Subcutaneous abdominal adipose tissue (tissue), 5 donors: ENCODE measurements around the gene C10orf105.

Source experiments
- H3K27ac ChIP-seq: one replicate; pipeline ENCODE4 v1.7.0; 2013; ENCODE audit warnings: low read depth, mild to moderate bottlenecking, inconsistent platforms, low read length, moderate library complexity
- H3K27me3 ChIP-seq, 5 donors: one replicate each; pipeline ENCODE4 v1.7.0; 2013; ENCODE audit warnings: low read length in 5 of 5, inconsistent platforms in 1 of 5; ENCODE audit not compliant: control insufficient read depth in 5 of 5, insufficient read depth in 4 of 5
- H3K36me3 ChIP-seq, 5 donors: one replicate each; pipeline ENCODE4 v1.7.0; 2013; ENCODE audit warnings: low read length in 5 of 5; ENCODE audit not compliant: control insufficient read depth in 5 of 5, insufficient read depth in 5 of 5
- H3K4me1 ChIP-seq, 5 donors: one replicate each; pipeline ENCODE4 v1.7.0; 2013; ENCODE audit warnings: low read length in 5 of 5, mild to moderate bottlenecking in 3 of 5, moderate library complexity in 1 of 5; ENCODE audit not compliant: control insufficient read depth in 5 of 5, insufficient read depth in 5 of 5
- H3K4me3 ChIP-seq, 5 donors: one replicate each; pipeline ENCODE4 v1.7.0; 2013; ENCODE audit warnings: low read length in 5 of 5, low read depth in 1 of 5
- H3K9ac ChIP-seq, 5 donors: one replicate each; pipeline ENCODE4 v1.7.0; 2013; ENCODE audit warnings: low read length in 5 of 5, mild to moderate bottlenecking in 4 of 5, moderate library complexity in 3 of 5
- H3K9me3 ChIP-seq, 5 donors: one replicate each; pipeline ENCODE4 v1.7.0; 2013; ENCODE audit warnings: low read length in 5 of 5; ENCODE audit not compliant: control insufficient read depth in 5 of 5
- donor health status: healthy.
- donor health status: healthy.
- donor health status: healthy.
- donor health status: healthy.
- donor health status: healthy.

Gene C10orf105

GRCh38 chr10:71761105-71761511, 41.5 kb upstream of the C10orf105 start:
- no peak overlapping the region for H3K27ac ChIP-seq
- peaks cover 18 to 89% (median 81%) of the 10 kb centered on the region in 5 donors for H3K4me1 ChIP-seq
- no peaks in the 10 kb centered on the region for H3K9me3 ChIP-seq
- H3K36me3 ChIP-seq, result peaks cover 0 to 58% (median 51%) of the 10 kb centered on the region in 5 donors
- no peaks in the 10 kb centered on the region for H3K27me3 ChIP-seq
- peak overlapping the region in 1 of 5 donors; percentile 25 for H3K9ac ChIP-seq
- H3K4me3 ChIP-seq, result no peak overlapping the region

GRCh38 chr10:71757399-71757922, 37.9 kb upstream of the C10orf105 start:
- Histone ChIP-seq H3K4me1 (peaks cover 13 to 88% (median 79%) of the 10 kb centered on the region in 5 donors), H3K4me3 (no peak overlapping the region), H3K27me3 (no peaks in the 10 kb centered on the region), H3K9me3 (no peaks in the 10 kb centered on the region), H3K27ac (peak overlapping the region; percentile 63), H3K36me3 (peaks cover 0 to 73% (median 67%) of the 10 kb centered on the region in 5 donors), H3K9ac (no peak overlapping the region)

DNA sequence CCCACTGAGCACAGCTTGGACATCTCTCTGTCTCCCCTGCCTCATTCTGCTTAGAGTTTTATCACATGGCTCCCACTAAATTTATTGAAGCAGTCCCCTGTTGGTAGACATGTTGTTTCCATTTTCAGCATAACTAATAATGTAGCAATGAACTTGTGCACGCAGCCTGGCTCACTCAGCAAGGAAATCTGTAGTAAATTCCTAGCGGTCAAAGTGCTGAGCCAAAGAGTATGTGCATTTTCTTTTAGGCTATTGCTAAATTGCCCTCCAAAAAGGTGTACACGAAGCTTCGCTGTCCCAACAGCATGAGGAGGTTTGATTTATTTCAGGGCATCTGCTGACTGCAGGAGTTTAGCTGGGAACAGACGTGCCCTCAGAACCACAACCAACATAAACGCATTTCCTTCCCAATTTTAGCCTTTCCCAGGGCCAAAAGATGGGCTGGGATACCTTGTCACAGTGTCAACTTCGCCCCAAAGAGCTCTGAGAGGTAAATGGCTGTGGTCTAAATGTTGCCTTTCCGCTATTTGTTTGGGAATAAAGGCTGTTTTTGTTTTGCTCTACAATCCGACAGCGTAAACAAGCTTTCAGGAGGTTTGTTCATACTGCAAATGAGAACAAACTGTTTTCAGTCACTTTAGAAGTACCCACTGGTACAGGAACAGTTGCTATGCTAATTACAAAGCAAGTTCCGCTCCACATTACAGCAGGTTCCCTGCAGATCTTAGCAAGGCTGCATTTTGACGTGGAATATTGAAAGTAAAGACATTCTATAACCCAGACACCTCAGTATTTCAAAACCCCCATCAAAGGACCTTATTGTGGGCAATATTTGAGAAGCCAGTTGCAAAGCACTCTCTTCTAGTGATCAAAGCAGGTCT, 37.0 kb upstream of the C10orf105 start:
- Histone ChIP-seq H3K27me3 (no peaks in the 10 kb centered on the region), H3K4me3 (no peak overlapping the region), H3K27ac (no peak overlapping the region), H3K9me3 (no peaks in the 10 kb centered on the region), H3K9ac (no peak overlapping the region), H3K36me3 (peaks cover 0 to 73% (median 67%) of the 10 kb centered on the region in 5 donors), H3K4me1 (peaks cover 11 to 88% (median 79%) of the 10 kb centered on the region in 5 donors)

- Histone ChIP-seq H3K27me3 (no peaks in the 10 kb centered on the region), H3K4me3 (no peak overlapping the region), H3K9me3 (no peaks in the 10 kb centered on the region), H3K36me3 (peaks cover 0 to 72% (median 66%) of the 10 kb centered on the region in 5 donors), H3K9ac (no peak overlapping the region), H3K27ac (no peak overlapping the region), H3K4me1 (peaks cover 6 to 85% (median 78%) of the 10 kb centered on the region in 5 donors)
Measured at GRCh38 chr10:71755179-71755879, 35.8 kb upstream of the C10orf105 start.

GRCh38 chr10:71754562-71754961, 35.0 kb upstream of the C10orf105 start:
- peaks cover 0 to 77% (median 70%) of the 10 kb centered on the region in 5 donors for H3K36me3 ChIP-seq
- H3K4me1 ChIP-seq, result peaks cover 6 to 91% (median 85%) of the 10 kb centered on the region in 5 donors
- H3K27ac ChIP-seq, result peak overlapping the region; percentile 60
- no peak overlapping the region for H3K9ac ChIP-seq
- no peak overlapping the region for H3K4me3 ChIP-seq
- no peaks in the 10 kb centered on the region for H3K27me3 ChIP-seq
- H3K9me3 ChIP-seq, result no peaks in the 10 kb centered on the region

- H3K9ac ChIP-seq, result no peak overlapping the region
- peaks cover 10 to 96% (median 90%) of the 10 kb centered on the region in 5 donors for H3K4me1 ChIP-seq
- H3K9me3 ChIP-seq, result no peaks in the 10 kb centered on the region
- no peaks in the 10 kb centered on the region for H3K27me3 ChIP-seq
- no peak overlapping the region for H3K4me3 ChIP-seq
- H3K27ac ChIP-seq, result peak overlapping the region; percentile 60
- peaks cover 0 to 78% (median 68%) of the 10 kb centered on the region in 5 donors for H3K36me3 ChIP-seq
Measured at GRCh38 chr10:71753960-71754505, 34.5 kb upstream of the C10orf105 start.

DNA sequence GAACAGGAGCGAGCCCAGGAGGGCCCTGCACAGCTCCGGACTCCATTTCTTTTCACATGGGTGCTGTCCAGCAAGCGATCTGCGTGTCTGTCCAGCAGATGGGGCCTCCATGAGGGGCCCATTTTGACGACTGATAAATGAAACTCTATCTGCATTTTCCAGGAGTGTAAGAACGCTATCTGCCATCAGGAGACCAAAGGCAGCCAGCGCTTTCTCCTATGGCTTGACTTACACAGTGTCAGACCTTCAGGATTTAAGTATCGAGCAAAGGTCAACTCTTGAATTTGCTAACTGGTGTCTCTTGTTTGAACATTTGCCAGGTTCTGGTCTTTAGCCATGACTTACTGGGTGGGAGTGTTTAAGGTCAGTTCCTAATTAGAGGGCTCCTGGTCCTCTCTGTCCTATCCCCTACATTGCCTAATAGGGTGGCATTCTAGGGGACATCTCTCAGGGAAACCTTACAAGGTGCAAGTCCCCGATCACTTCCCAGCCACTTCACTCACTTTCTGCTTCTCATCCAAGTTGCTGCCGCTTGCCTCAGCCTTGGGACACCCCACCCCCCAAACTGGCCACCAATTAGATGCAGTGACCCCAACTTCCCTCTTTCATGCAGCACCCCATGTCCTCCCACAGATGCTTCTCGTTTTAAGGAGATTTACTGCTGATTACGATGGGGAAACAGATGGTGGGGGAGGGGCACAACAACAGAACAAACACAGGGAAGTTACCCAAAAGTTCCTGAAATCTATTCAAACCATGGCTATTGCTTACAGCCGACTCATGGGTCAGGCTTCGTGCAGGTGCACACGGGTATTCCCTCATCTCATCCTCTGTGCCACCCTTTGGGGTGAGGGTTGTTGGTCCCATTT, 33.7 kb upstream of the C10orf105 start:
- Histone ChIP-seq H3K36me3 (peaks cover 0 to 74% (median 64%) of the 10 kb centered on the region in 5 donors), H3K27me3 (no peaks in the 10 kb centered on the region), H3K27ac (no peak overlapping the region), H3K4me1 (peaks cover 13 to 99% (median 95%) of the 10 kb centered on the region in 5 donors), H3K9ac (no peak overlapping the region), H3K9me3 (no peaks in the 10 kb centered on the region), H3K4me3 (no peak overlapping the region)

DNA sequence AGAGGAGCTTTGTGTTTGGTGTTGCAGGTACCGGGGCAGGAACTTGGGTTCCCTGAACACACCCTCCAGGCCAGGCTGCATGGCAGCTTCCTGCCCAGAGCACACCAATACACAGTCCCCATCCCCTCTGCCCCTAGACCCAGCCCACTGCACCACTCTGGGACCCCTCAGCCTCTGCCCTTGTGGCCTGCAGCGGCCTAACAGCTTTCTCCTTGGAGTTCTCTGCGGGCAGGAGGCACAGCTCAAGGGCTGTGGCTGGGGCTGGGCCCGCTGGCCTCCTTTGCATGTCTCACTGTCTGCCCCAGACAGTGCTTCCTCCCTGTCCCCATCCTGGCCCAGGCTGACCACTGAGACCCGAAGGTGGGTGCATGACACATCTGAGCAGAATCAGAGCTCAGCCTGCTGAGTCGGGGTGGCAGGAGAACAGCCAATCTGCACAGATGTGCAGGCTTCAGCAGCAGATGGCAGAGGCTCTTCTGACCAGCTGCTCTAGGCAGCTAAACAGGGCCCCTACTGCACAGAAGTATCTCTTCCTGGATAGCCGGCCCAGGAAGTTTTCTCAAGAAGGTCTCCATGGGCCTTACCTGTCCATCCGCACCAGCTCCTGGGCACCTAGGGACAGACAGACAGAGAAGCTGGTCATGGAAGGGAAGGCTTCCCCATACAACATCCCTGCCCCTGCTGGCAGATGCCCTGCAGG, 33.0 kb upstream of the C10orf105 start:
- no peaks in the 10 kb centered on the region for H3K9me3 ChIP-seq
- no peak overlapping the region for H3K9ac ChIP-seq
- H3K27me3 ChIP-seq, result no peaks in the 10 kb centered on the region
- peaks cover 20 to 99% (median 95%) of the 10 kb centered on the region in 5 donors for H3K4me1 ChIP-seq
- no peak overlapping the region for H3K4me3 ChIP-seq
- H3K36me3 ChIP-seq, result peaks cover 0 to 66% (median 56%) of the 10 kb centered on the region in 5 donors
- no peak overlapping the region for H3K27ac ChIP-seq
